Stimulated activated CD4-positive, alpha-beta T cell treated with anti-CD3 and anti-CD28 coated beads, Interleukin-4, amount 100 ng/mL, for 24 hours (primary cell): ENCODE data around the gene RFNG.
A peak's percentile ranks its signal among the peaks of the same experiment; 100 is the strongest.

Source experiments
- DNase-seq: peaks from one replicate; pipeline ENCODE4 v3.0.0-alpha.2; 2020

Gene RFNG

DNA sequence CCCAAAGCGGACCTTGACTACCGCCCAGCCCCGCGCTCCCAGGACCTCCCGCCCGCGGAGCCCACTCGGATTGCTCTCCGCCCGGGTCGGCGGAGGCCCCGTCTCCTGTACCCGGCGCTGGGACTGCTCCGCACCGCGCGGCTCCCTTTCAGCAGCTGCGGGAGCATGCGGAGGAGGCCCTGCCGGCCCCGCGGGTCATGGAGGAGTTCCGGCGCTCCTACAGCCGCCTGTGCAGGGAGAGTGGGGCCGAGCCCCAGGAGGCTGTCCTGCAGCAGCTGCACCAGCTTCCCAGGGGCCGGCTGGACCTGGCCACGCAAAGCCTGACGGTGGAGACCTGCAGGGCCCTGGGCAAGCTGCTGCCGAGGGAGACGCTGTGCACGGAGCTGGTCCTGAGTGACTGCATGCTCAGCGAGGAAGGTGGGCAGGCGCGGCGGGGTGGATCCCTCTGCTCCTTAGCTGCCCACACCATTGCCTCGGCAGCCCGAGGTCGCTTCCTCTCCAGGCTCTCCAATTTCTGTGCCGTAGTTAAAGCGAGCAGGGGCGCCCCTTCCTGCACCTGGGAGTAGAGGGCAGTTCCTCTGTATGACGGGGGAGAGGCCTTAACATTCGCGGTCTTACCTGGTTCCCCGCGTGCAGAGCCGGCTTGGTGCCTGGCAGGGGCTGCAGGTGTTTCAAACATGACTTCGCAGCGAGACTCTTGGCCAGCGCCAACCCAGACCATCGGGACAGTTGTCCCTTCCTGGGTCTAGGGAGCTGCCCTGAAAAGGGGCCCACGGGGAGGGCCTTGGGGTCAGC is 28.0 kb downstream of the RFNG start:
- DNase-seq = peak; percentile 22

GRCh38 chr17:82022981-82023446 is 28.6 kb downstream of the RFNG start, which contains the start of gene LRRC45:
LRRC45 (plus strand) TSS chr17:82023305; CDS start chr17:82023644, 339 bp downstream.
- peak; percentile 100 for DNase-seq

DNA sequence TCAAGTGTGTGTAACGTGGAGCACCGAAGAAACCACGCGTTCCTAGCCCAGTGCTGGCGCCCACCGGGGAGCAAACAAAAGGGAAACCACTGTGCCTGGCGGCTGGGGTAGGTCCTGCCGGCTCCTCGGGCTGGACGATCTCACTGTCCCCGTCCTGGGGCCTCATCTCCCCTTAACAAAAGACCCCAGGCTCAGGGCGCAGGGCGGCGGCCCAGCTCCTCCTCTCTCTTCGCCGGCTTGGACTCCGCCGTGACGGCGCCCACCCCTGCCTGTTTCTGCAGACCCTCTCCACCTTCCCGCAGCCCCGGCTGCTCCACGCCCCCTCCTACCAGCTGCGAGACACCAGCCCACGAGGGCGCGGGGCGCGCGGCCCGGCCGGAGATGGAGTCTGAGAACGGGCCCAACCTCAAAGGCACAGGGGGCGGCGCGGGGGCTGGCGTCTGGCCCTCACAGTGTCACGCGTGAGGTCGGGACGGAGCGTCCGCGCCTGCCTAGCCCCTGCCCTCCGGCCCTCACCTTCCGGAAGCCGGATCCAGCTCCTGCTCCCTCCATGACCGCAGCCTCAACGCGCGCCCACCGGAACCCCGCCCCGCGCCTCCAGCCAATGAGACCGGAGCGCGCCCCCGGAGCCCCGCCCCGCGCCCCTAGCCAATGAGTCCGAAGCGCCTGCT is 29.2 kb downstream of the RFNG start, which contains the start of gene CENPX:
CENPX (minus strand) TSS at position 569 of the 671 bp plus-strand sequence; CDS start at position 552, 17 bp downstream.
- DNase-seq = no peak

DNA sequence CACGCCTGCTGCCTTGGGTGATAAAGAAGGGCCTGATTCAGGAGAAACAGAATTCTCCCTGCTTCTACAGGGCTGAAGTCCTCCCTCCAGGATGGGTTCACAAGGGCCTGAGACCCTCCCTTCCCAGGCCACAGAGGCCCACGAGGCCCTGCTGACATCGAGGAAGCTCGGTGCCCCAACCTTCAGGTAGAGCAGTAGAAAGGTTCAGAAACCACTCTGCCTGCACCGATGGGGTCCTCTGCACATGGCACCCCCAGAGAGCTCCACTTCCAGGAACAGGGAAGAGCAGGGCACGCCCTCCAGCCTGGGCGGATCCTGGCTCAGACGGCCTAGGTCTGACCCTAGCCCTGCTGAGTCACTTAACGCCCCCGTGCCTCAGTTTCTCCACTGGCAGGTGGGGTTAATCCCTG is 29.7 kb downstream of the RFNG start:
- no peak for DNase-seq

DNA sequence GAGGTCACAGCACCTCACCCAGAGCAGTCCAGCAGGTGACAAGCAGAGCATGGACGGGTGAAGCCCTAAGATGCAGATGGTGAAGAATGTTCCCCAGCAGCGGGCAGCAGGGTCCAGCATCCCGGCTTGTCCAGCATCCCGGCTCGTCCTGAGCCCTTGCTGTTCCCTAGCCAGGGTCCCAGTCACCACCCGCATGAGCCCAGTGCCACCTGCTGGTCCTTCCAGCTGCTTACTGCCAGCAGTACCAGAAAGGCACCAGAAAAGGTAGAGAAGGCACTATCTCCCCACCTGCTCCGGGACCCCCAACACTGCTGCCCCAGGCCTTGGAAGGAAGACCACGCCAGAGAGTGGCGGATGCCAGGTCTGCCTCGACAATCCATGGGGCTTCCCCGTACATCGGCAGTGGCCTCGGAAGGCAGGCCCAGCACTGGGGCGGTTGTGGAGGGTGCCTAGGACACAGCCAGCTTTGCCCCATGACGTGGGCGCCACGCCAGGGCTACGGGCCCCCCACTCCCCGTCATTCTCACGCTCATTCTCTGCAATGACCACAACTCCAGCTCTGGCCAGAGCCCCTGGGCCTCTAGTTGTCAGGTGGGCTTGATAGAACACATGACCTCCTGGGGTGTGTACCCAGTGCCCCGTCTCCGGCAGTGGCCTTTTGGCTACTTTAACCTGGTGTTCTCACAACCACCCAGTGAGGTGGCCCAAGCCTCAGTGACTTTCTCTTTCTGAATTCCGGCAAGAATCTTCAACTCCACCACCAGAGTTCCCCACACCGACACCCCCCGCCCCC is 30.3 kb downstream of the RFNG start:
- DNase-seq = peak; percentile 57

- no peak for DNase-seq
Measured at GRCh38 chr17:82020572-82021106, 31.0 kb downstream of the RFNG start.

DNA sequence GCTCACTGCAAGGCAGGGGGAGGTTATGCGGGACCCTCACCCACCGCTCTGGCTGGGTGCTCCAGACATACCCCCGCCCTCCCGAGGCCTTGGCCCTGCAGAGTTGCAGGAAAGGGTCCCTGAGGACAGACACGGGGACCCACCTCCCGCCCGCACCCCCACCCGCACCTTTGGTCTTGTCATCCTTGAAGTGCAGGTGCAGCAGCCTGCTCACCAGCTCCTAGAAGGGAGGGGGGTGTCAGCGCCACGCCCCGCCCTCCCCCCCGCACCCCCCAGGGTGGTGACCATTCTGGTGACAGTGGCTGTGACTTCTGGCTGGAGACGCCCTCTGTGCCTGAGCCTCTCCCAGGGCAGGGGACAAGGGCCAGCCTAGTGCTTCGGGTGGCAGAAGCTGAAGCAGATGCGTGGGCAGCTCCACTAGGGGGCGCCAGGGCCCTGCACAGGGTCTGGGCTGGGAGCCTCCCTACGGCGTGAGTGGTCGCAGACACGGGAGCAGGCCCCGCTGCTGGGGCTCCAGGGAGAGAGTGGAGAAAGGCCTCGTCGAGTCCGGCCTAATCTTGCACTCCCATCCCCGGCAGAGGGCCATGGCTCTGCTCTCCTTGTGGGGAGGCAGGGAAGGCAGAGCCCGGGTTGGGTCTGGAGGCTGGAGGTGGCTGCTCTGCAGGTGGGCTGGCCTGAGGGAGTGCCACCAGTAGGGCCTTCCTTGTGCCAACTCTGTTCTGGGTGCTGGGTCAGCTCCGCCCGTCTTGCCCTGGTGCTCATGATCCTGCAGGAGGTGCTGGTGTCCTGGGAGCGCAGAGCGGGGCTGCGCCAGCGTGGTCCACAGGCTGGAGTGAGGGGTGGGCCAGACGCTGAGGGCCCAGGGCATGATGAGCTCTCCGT is 31.7 kb downstream of the RFNG start:
- DNase-seq = peak; percentile 64

DNA sequence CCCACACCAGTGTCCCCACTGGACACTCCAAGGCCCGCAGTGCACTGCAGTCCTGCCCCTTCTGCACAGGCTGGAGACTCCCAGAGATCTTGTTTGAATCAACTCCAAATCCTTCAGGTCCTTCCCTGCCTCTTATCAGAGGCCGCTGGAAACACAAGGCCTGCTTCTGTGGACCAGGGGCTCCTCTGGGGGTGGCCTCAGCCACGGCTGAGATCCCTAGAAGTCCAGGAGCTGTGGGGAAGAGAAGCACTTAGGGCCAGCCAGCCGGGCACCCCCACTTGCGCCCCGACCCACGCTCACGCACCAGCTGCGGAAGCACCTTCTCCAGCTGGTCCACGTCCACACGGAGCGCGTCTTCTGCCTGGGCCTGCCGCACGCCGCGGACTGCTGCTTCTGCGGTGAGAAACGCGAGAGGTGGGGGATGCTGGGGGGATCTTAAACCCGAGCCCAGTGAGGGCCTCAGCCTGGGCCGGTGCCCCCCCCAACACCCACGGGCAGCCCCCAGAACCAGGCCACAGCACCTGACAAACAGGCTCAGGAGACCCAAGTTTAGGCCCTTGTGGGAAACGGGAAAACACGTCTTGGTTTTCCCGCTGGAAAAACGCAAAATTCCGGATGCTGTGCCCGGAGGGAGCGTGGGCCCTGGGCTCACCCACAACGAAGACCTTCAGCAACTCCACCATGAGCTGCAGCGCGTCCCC is 32.5 kb downstream of the RFNG start:
- no peak for DNase-seq

GRCh38 chr17:82018152-82018988 is 33.2 kb downstream of the RFNG start:
- DNase-seq = no peak

- DNase-seq = no peak
Measured at GRCh38 chr17:82017612-82018151, 33.9 kb downstream of the RFNG start.

DNA sequence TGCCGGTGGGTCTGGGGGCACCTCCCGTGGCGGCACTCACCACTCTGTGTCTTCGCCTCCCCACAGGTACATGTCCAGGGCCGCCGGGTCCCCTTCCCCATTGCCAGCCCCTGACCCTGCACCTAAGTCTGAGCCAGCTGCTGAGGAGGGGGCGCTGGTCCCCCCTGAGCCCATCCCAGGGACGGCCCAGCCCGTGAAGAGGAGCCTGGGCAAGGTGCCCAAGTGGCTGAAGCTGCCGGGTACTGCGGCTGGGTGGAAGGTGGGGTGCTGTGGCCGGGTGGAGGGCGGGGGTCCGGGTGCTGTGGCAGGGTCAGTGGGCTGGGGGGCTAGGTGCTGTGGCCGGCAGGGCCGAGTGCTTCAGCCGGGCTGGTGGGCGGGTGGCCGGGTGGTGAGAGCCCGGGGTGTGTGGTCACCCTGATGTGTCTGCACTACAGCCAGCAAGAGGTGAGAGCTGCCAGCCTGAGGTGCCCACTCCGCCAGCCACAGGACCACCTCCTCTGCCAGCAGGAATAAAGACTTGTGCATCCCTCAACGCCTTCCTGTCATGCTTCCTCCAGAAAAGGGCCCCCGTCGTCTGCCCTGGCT is 34.6 kb downstream of the RFNG start:
- DNase-seq = no peak

DNA sequence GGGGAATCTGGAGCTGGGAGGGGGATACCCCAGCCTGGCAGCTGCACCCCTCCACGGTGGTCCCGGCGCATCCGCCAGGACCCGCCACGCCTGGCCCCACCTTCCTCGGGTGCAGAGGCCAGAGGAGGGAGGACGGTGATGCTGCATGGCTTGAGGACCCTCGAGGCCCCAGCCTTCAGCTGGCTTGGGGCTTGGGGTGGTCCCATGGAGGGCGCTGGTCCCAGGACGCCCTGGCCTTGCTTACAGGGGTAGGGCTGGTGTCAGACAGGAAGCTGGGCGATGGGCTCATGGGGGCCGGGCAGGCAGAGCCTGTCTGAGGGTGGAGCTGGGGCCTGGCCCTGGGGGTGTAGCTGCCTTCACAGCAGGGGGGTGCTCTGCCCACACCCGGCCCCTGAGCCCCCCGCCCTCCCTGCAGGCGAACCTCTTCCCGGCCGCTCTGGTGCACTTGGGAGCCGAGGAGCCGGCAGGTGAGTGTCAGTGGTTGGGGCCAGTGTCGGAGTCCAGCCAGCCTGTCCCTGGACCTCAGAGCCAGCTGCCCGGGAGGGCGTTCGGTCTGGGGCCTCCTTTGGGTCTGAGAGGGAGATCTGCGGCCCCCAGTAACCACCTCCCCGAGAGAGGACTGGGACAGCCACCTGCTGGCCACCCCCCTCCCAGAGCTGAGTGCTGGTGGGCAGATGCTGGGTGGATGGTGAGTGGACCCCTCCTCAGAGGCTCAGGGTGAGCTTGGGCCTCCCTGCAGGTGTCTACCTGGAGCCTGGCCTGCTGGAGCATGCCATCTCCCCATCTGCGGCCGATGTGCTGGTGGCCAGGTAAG is 35.3 kb downstream of the RFNG start:
- DNase-seq = no peak

GRCh38 chr17:82015311-82015971 is 36.2 kb downstream of the RFNG start:
- DNase-seq = no peak

GRCh38 chr17:82014971-82015310 is 36.7 kb downstream of the RFNG start:
- no peak for DNase-seq

GRCh38 chr17:82014432-82014831 is 37.2 kb downstream of the RFNG start:
- DNase-seq = no peak

- no peak for DNase-seq
Measured at GRCh38 chr17:82013772-82014321, 37.8 kb downstream of the RFNG start.

DNA sequence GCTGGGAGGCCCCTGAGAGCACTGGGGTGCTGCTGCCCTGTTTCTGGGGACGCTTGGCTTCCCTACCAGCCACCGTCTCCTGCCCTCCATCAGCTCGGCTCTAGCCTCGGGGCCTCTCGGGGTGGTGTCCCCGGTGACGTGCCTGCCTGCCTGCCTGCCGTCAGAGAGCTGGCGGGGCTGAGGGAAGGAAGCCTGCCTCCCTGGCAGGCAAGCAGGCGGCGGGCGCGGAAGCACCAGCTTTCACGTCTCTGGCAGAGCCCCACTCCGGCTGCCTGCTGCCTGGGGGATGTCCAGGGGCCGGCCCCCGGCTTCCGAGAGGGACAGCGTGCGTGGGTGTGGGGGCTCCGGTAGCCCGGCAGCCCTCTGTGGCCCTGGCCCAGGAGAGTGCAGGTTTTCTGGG is 38.3 kb downstream of the RFNG start:
- DNase-seq = no peak
